HG02571 (cell line): Measurements from ENCODE around the gene FXYD4.

Experiments used
- ATAC-seq: cut with Tn5 transposase; IDR thresholded peaks from one replicate; pipeline ENCODE4 v1.9.1; 2021; ENCODE audit warnings: mild to moderate bottlenecking, moderate library complexity; ENCODE audit not compliant: unreplicated experiment

Gene FXYD4

GRCh38 chr10:43394868-43395267 lies 23.4 kb downstream of the FXYD4 start:
- ATAC-seq, result no peak

- ATAC-seq, result no peak
These were observed 24.2 kb downstream of the FXYD4 start for GRCh38 chr10:43395571-43396060.

GRCh38 chr10:43396061-43396927 lies 24.9 kb downstream of the FXYD4 start:
- ATAC-seq, result peak; percentile 56

- ATAC-seq, result peak; percentile 82
These were observed 25.6 kb downstream of the FXYD4 start for GRCh38 chr10:43396928-43397624.

- no peak for ATAC-seq
These were observed 27.5 kb downstream of the FXYD4 start for GRCh38 chr10:43398939-43399319.

- no peak for ATAC-seq
These were observed 28.2 kb downstream of the FXYD4 start for GRCh38 chr10:43399320-43400310.

GRCh38 chr10:43401627-43402026 lies 30.2 kb downstream of the FXYD4 start:
- no peak for ATAC-seq

- no peak for ATAC-seq
These were observed 30.7 kb downstream of the FXYD4 start for GRCh38 chr10:43402176-43402575.

GRCh38 chr10:43402880-43403452 lies 31.5 kb downstream of the FXYD4 start:
- ATAC-seq, result no peak

GRCh38 chr10:43403911-43404703 lies 32.7 kb downstream of the FXYD4 start:
- no peak for ATAC-seq

- ATAC-seq, result no peak
These were observed 33.3 kb downstream of the FXYD4 start for GRCh38 chr10:43404704-43405084.

- peak; percentile 23 for ATAC-seq
These were observed 35.7 kb downstream of the FXYD4 start for GRCh38 chr10:43407148-43407575.

GRCh38 chr10:43407576-43408330 lies 36.3 kb downstream of the FXYD4 start:
- ATAC-seq, result peak; percentile 46

GRCh38 chr10:43408331-43408709 lies 36.9 kb downstream of the FXYD4 start:
- ATAC-seq, result peak; percentile 1

- peak; percentile 65 for ATAC-seq
These were observed 37.4 kb downstream of the FXYD4 start, which contains the start of gene HNRNPF for GRCh38 chr10:43408710-43409384. Gene HNRNPF, minus strand, starts transcription at chr10:43409186. Its CDS starts 21,302 bp downstream, at chr10:43387884.

GRCh38 chr10:43409385-43410109 lies 38.1 kb downstream of the FXYD4 start:
- ATAC-seq, result no peak

GRCh38 chr10:43410345-43410744 lies 38.9 kb downstream of the FXYD4 start:
- no peak for ATAC-seq

- ATAC-seq, result no peak
These were observed 40.1 kb downstream of the FXYD4 start for GRCh38 chr10:43411536-43411935.
